Dendritic cell treated with granulocyte-macrophage colony-stimulating factor and Interleukin-4, amounts not matched to agents 40 ng/mL and 50 ng/mL, for 4 days (primary cell): ENCODE data around the gene SLC31A1.

ENCODE experiments used
- H3K27ac Mint-ChIP-seq: one replicate; pipeline ENCODE4 v1.8.0; 2022; ENCODE audit warnings: mild to moderate bottlenecking, mixed read lengths
- H3K27me3 Mint-ChIP-seq: one replicate; pipeline ENCODE4 v1.8.0; 2022; ENCODE audit warnings: mild to moderate bottlenecking, mixed read lengths
- H3K36me3 Mint-ChIP-seq: one replicate; pipeline ENCODE4 v1.8.0; 2022; ENCODE audit warnings: low read depth, mixed read lengths
- H3K4me1 Mint-ChIP-seq: one replicate; pipeline ENCODE4 v1.8.0; 2022; ENCODE audit warnings: low read depth, mixed read lengths
- H3K4me3 Mint-ChIP-seq: one replicate; pipeline ENCODE4 v1.8.0; 2022; ENCODE audit warnings: mild to moderate bottlenecking, moderate library complexity, mixed read lengths
- H3K9me3 Mint-ChIP-seq: one replicate; pipeline ENCODE4 v1.8.0; 2022; ENCODE audit warnings: mixed read lengths
- intact Hi-C: fragments of 100-400 bp; cut with micrococcal nuclease; formaldehyde crosslinking; loops from one replicate; pipeline ENCODE4 v1.15.0; 2022

Gene SLC31A1

GRCh38 chr9:113199683-113200329, 21.5 kb upstream of the SLC31A1 start:
- intact Hi-C loops = no loop called here
- peaks cover 7% of the 10 kb centered on the region for H3K4me1 Mint-ChIP-seq
- H3K27ac Mint-ChIP-seq = no peak overlapping the region
- H3K4me3 Mint-ChIP-seq = no peak overlapping the region
- no peaks in the 10 kb centered on the region for H3K9me3 Mint-ChIP-seq
- H3K36me3 Mint-ChIP-seq = peaks cover 99% of the 10 kb centered on the region
- no peaks in the 10 kb centered on the region for H3K27me3 Mint-ChIP-seq

GRCh38 chr9:113205432-113205831, 15.9 kb upstream of the SLC31A1 start:
- Mint-ChIP-seq H3K36me3 (peaks cover 91% of the 10 kb centered on the region), H3K9me3 (no peaks in the 10 kb centered on the region), H3K27me3 (no peaks in the 10 kb centered on the region), H3K4me1 (peaks cover 47% of the 10 kb centered on the region), H3K4me3 (no peak overlapping the region), H3K27ac (peak overlapping the region; percentile 20)
- intact Hi-C loops = loop anchor here (1.0 kb wide), 1 partner anchor 17 kb away; no protein-coding TSS in a partner anchor

GRCh38 chr9:113205861-113206260, 15.5 kb upstream of the SLC31A1 start:
- intact Hi-C loops = loop anchor here (1.0 kb wide), 2 partner anchors 13 to 18 kb away; no protein-coding TSS in a partner anchor
- H3K4me3 Mint-ChIP-seq = no peak overlapping the region
- H3K4me1 Mint-ChIP-seq = peaks cover 51% of the 10 kb centered on the region
- H3K9me3 Mint-ChIP-seq = no peaks in the 10 kb centered on the region
- no peaks in the 10 kb centered on the region for H3K27me3 Mint-ChIP-seq
- peaks cover 91% of the 10 kb centered on the region for H3K36me3 Mint-ChIP-seq
- no peak overlapping the region for H3K27ac Mint-ChIP-seq

GRCh38 chr9:113210815-113211214, 10.5 kb upstream of the SLC31A1 start:
- H3K4me3 Mint-ChIP-seq = no peak overlapping the region
- no peaks in the 10 kb centered on the region for H3K27me3 Mint-ChIP-seq
- H3K36me3 Mint-ChIP-seq = peaks cover 88% of the 10 kb centered on the region
- no peaks in the 10 kb centered on the region for H3K9me3 Mint-ChIP-seq
- intact Hi-C loops = no loop called here
- H3K27ac Mint-ChIP-seq = peak overlapping the region; percentile 82
- H3K4me1 Mint-ChIP-seq = peaks cover 81% of the 10 kb centered on the region

- Mint-ChIP-seq H3K4me3 (no peak overlapping the region), H3K27me3 (no peaks in the 10 kb centered on the region), H3K27ac (peak overlapping the region; percentile 81), H3K9me3 (no peaks in the 10 kb centered on the region), H3K4me1 (peaks cover 59% of the 10 kb centered on the region), H3K36me3 (peaks cover 70% of the 10 kb centered on the region)
- intact Hi-C loops = no loop called here
Measured at GRCh38 chr9:113215132-113215531, 6.2 kb upstream of the SLC31A1 start.

GRCh38 chr9:113216406-113216805, 4.9 kb upstream of the SLC31A1 start:
- intact Hi-C loops = no loop called here
- H3K27ac Mint-ChIP-seq = no peak overlapping the region

GRCh38 chr9:113219186-113219936, 2.0 kb upstream of the SLC31A1 start:
- Mint-ChIP-seq H3K9me3 (no peaks in the 10 kb centered on the region), H3K27me3 (no peaks in the 10 kb centered on the region), H3K4me3 (peak overlapping the region; percentile 95), H3K4me1 (peaks cover 39% of the 10 kb centered on the region), H3K27ac (peak overlapping the region; percentile 95), H3K36me3 (peaks cover 49% of the 10 kb centered on the region)
- intact Hi-C loops = loop anchor here (1.0 kb wide), 1 partner anchor 13 kb away; no protein-coding TSS in a partner anchor

More at GRCh38 chr9:113216406-113216805, 4.9 kb upstream of the SLC31A1 start:
- Mint-ChIP-seq H3K9me3 (no peaks in the 10 kb centered on the region), H3K36me3 (peaks cover 69% of the 10 kb centered on the region), H3K4me1 (peaks cover 49% of the 10 kb centered on the region), H3K27me3 (no peaks in the 10 kb centered on the region), H3K4me3 (no peak overlapping the region)

- H3K36me3 Mint-ChIP-seq = peaks cover 49% of the 10 kb centered on the region
- H3K4me3 Mint-ChIP-seq = peak overlapping the region; percentile 95
- intact Hi-C loops = loop anchor here (1.0 to 5.0 kb wide), 4 partner anchors 14 to 65 kb away; partner anchors contain the start of genes CDC26 and PRPF4
- H3K27me3 Mint-ChIP-seq = no peaks in the 10 kb centered on the region
- no peaks in the 10 kb centered on the region for H3K9me3 Mint-ChIP-seq
- peak overlapping the region; percentile 95 for H3K27ac Mint-ChIP-seq
- H3K4me1 Mint-ChIP-seq = peaks cover 34% of the 10 kb centered on the region
Measured at GRCh38 chr9:113219969-113220368, 1.4 kb upstream of the SLC31A1 start.

- intact Hi-C loops = loop anchor here (1.0 to 5.0 kb wide), 3 partner anchors 33 to 66 kb away; partner anchors contain the start of genes CDC26 and PRPF4
Measured at GRCh38 chr9:113220467-113221002, 809 bp upstream of the SLC31A1 start.

GRCh38 chr9:113221800-113222481, 597 bp downstream of the SLC31A1 start:
- no peaks in the 10 kb centered on the region for H3K27me3 Mint-ChIP-seq
- no peaks in the 10 kb centered on the region for H3K9me3 Mint-ChIP-seq
- intact Hi-C loops = loop anchor here (1.0 to 5.0 kb wide), 3 partner anchors 10 to 67 kb away; no protein-coding TSS in a partner anchor
- H3K4me1 Mint-ChIP-seq = peaks cover 34% of the 10 kb centered on the region
- H3K36me3 Mint-ChIP-seq = peaks cover 43% of the 10 kb centered on the region
- peak overlapping the region; percentile 95 for H3K27ac Mint-ChIP-seq
- H3K4me3 Mint-ChIP-seq = peak overlapping the region; percentile 95

More at GRCh38 chr9:113220467-113221002, 809 bp upstream of the SLC31A1 start:
- Mint-ChIP-seq H3K27ac (peak overlapping the region; percentile 95), H3K27me3 (no peaks in the 10 kb centered on the region), H3K4me3 (peak overlapping the region; percentile 95), H3K9me3 (no peaks in the 10 kb centered on the region), H3K4me1 (peaks cover 33% of the 10 kb centered on the region), H3K36me3 (peaks cover 51% of the 10 kb centered on the region)

- Mint-ChIP-seq H3K36me3 (peaks cover 38% of the 10 kb centered on the region), H3K9me3 (no peaks in the 10 kb centered on the region), H3K4me3 (peak overlapping the region; percentile 95), H3K27ac (peak overlapping the region; percentile 95), H3K27me3 (no peaks in the 10 kb centered on the region), H3K4me1 (peaks cover 39% of the 10 kb centered on the region)
- intact Hi-C loops = loop anchor here (1.0 to 5.0 kb wide), 2 partner anchors 10 to 35 kb away; no protein-coding TSS in a partner anchor
Measured at GRCh38 chr9:113222482-113222841, 1.1 kb downstream of the SLC31A1 start.

GRCh38 chr9:113223963-113224362, 2.6 kb downstream of the SLC31A1 start:
- no peaks in the 10 kb centered on the region for H3K9me3 Mint-ChIP-seq
- H3K4me3 Mint-ChIP-seq = no peak overlapping the region
- H3K27me3 Mint-ChIP-seq = no peaks in the 10 kb centered on the region
- H3K27ac Mint-ChIP-seq = no peak overlapping the region
- intact Hi-C loops = loop anchor here (5.0 kb wide), 1 partner anchor 37 kb away; no protein-coding TSS in a partner anchor
- peaks cover 39% of the 10 kb centered on the region for H3K4me1 Mint-ChIP-seq
- peaks cover 38% of the 10 kb centered on the region for H3K36me3 Mint-ChIP-seq

GRCh38 chr9:113227436-113227835, 6.1 kb downstream of the SLC31A1 start:
- Mint-ChIP-seq H3K4me3 (no peak overlapping the region), H3K27me3 (no peaks in the 10 kb centered on the region), H3K9me3 (no peaks in the 10 kb centered on the region), H3K27ac (peak overlapping the region; percentile 55), H3K4me1 (peaks cover 32% of the 10 kb centered on the region), H3K36me3 (peaks cover 14% of the 10 kb centered on the region)
- intact Hi-C loops = no loop called here
